CD4-positive, alpha-beta T cell treated with Interleukin-12 subunit alpha and Interleukin-12 subunit beta, for 1 hour (primary cell): ENCODE results near the gene TAF6L.
A peak's percentile ranks its signal among the peaks of the same experiment; 100 is the strongest.
"Not testable (repeated sequence)": the region's sequence is repeated elsewhere in the genome, so short reads cannot be mapped to it uniquely, and the experiment has no call there.

Experiments used
- DNase-seq: peaks from one replicate; pipeline ENCODE4 v3.0.0-alpha.2; 2020

TAF6L gene

GRCh38 chr11:62757846-62758788, 13.1 kb upstream of the TAF6L start:
- DNase-seq: no peak

GRCh38 chr11:62760867-62761227, 10.3 kb upstream of the TAF6L start:
- not testable (repeated sequence) for DNase-seq

- no peak for DNase-seq
Measured at GRCh38 chr11:62770778-62771143, 435 bp upstream of the TAF6L start.

- DNase-seq: no peak
Measured at GRCh38 chr11:62774407-62774806, 3.2 kb downstream of the TAF6L start.

GRCh38 chr11:62775646-62776045, 4.5 kb downstream of the TAF6L start:
- no peak for DNase-seq

- no peak for DNase-seq
Measured at GRCh38 chr11:62777389-62777788, 6.2 kb downstream of the TAF6L start.

- DNase-seq: no peak
Measured at GRCh38 chr11:62778441-62778840, 7.2 kb downstream of the TAF6L start.

GRCh38 chr11:62782753-62783152, 11.6 kb downstream of the TAF6L start:
- no peak for DNase-seq

GRCh38 chr11:62786318-62787004, 15.3 kb downstream of the TAF6L start:
- peak; percentile 89 for DNase-seq

- peak; percentile 98 for DNase-seq
Measured at GRCh38 chr11:62787005-62787759, 16.0 kb downstream of the TAF6L start, which contains the start of gene TMEM179B. Gene TMEM179B (plus strand): TSS chr11:62787402. CDS start chr11:62787432, 30 bp downstream.

- DNase-seq: no peak
Measured at GRCh38 chr11:62788991-62789390, 17.8 kb downstream of the TAF6L start.

GRCh38 chr11:62789576-62789975, 18.4 kb downstream of the TAF6L start:
- no peak for DNase-seq

- DNase-seq: peak; percentile 91
Measured at GRCh38 chr11:62791501-62792201, 20.5 kb downstream of the TAF6L start, which contains the start of gene TMEM223. Gene TMEM223 (minus strand): TSS chr11:62792006. CDS start chr11:62791994, 12 bp downstream.

- DNase-seq: no peak
Measured at GRCh38 chr11:62792202-62792575, 21.0 kb downstream of the TAF6L start.

- DNase-seq: no peak
Measured at GRCh38 chr11:62794201-62794775, 23.1 kb downstream of the TAF6L start.

GRCh38 chr11:62796281-62796680, 25.1 kb downstream of the TAF6L start:
- DNase-seq: no peak

- no peak for DNase-seq
Measured at GRCh38 chr11:62799486-62799885, 28.3 kb downstream of the TAF6L start.

GRCh38 chr11:62801071-62801470, 29.9 kb downstream of the TAF6L start:
- DNase-seq: no peak

- DNase-seq: no peak
Measured at GRCh38 chr11:62804310-62805075, 33.3 kb downstream of the TAF6L start.

GRCh38 chr11:62805076-62805892, 34.1 kb downstream of the TAF6L start, which contains the start of gene NXF1:
Gene NXF1 (minus strand): TSS chr11:62805440. CDS start chr11:62805356, 84 bp downstream.
- DNase-seq: peak; percentile 97
